HG03460 (cell line): ENCODE results near the gene SIX6.
"Not testable (repeated sequence)": the region's sequence is repeated elsewhere in the genome, so short reads cannot be mapped to it uniquely, and the experiment has no call there.

Experiments used
- ATAC-seq: cut with Tn5 transposase; IDR thresholded peaks from one replicate; pipeline ENCODE4 v1.9.1; 2021; ENCODE audit not compliant: unreplicated experiment

The SIX6 gene

GRCh38 chr14:60508707-60509437, at the start of gene SIX6:
SIX6 (plus strand) TSS chr14:60509146; CDS start chr14:60509399, 253 bp downstream.
- no peak for ATAC-seq

GRCh38 chr14:60480248-60480647, 28.7 kb upstream of the SIX6 start:
- not testable (repeated sequence) for ATAC-seq

GRCh38 chr14:60482743-60483142, 26.2 kb upstream of the SIX6 start:
- no peak for ATAC-seq

GRCh38 chr14:60485057-60485597, 23.8 kb upstream of the SIX6 start:
- no peak for ATAC-seq

- no peak for ATAC-seq
Observed at GRCh38 chr14:60485598-60486251, 23.2 kb upstream of the SIX6 start, which contains the start of gene C14orf39. C14orf39 (minus strand) TSS chr14:60486063; CDS start chr14:60485078, 985 bp downstream.

- ATAC-seq = no peak
Observed at GRCh38 chr14:60487211-60487610, 21.7 kb upstream of the SIX6 start.

- ATAC-seq = no peak
Observed at GRCh38 chr14:60488175-60488574, 20.8 kb upstream of the SIX6 start.

- no peak for ATAC-seq
Observed at GRCh38 chr14:60490270-60490669, 18.7 kb upstream of the SIX6 start.

GRCh38 chr14:60495946-60496345, 13.0 kb upstream of the SIX6 start:
- ATAC-seq = no peak

GRCh38 chr14:60502541-60502940, 6.4 kb upstream of the SIX6 start:
- ATAC-seq = no peak

- no peak for ATAC-seq
Observed at GRCh38 chr14:60505448-60505847, 3.5 kb upstream of the SIX6 start.

- no peak for ATAC-seq
Observed at GRCh38 chr14:60506010-60506409, 2.9 kb upstream of the SIX6 start.

- ATAC-seq = no peak
Observed at GRCh38 chr14:60506462-60506984, 2.4 kb upstream of the SIX6 start.

- ATAC-seq = no peak
Observed at GRCh38 chr14:60506985-60507829, 1.7 kb upstream of the SIX6 start.

- no peak for ATAC-seq
Observed at GRCh38 chr14:60508363-60508706, 611 bp upstream of the SIX6 start.

- no peak for ATAC-seq
Observed at GRCh38 chr14:60509438-60510253, 700 bp downstream of the SIX6 start.

- ATAC-seq = no peak
Observed at GRCh38 chr14:60510254-60510950, 1.5 kb downstream of the SIX6 start.

GRCh38 chr14:60510951-60511599, 2.1 kb downstream of the SIX6 start:
- no peak for ATAC-seq

- no peak for ATAC-seq
Observed at GRCh38 chr14:60512126-60512525, 3.2 kb downstream of the SIX6 start.
